ENCODE measurements around the gene MRPL17. TPM values are rescaled to one million over a fixed set of nuclear protein-coding genes. Genes with fewer than 3 reads are reported as not detected.

The MRPL17 gene
- total and polyA plus RNA-seq, 3 donors from 2014 or later = 21.0 to 49.5 (median 22.7) TPM

- DNase-seq = no peak
- Histone ChIP-seq H3K4me3 (no peak overlapping the region), H3K36me3 (ENCODE audit: low read depth, missing control alignments) (no peaks in the 10 kb centered on the region), H3K27ac (no peak overlapping the region), H3K9me3 (no peaks in the 10 kb centered on the region), H3K27me3 (no peaks in the 10 kb centered on the region), H3K4me1 (no peaks in the 10 kb centered on the region)
- WGBS, 2 donors = 97% methylated on average over 26 of the region's 26 CpGs; no CpG with 5 or more reads in 1 of the 2 donors
- TF ChIP-seq, protein P1, sequence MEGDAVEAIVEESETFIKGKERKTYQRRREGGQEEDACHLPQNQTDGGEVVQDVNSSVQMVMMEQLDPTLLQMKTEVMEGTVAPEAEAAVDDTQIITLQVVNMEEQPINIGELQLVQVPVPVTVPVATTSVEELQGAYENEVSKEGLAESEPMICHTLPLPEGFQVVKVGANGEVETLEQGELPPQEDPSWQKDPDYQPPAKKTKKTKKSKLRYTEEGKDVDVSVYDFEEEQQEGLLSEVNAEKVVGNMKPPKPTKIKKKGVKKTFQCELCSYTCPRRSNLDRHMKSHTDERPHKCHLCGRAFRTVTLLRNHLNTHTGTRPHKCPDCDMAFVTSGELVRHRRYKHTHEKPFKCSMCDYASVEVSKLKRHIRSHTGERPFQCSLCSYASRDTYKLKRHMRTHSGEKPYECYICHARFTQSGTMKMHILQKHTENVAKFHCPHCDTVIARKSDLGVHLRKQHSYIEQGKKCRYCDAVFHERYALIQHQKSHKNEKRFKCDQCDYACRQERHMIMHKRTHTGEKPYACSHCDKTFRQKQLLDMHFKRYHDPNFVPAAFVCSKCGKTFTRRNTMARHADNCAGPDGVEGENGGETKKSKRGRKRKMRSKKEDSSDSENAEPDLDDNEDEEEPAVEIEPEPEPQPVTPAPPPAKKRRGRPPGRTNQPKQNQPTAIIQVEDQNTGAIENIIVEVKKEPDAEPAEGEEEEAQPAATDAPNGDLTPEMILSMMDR (IDR thresholded peaks at IDR 0.05) = no peak
- no peak for TF ChIP-seq POLR2A (IDR thresholded peaks at IDR 0.05)
- intact Hi-C loops (cut with DNase I; ENCODE audit: low total_unique reads) = no loop called here
Measured at GRCh38 chr11:6640985-6641701, 42.0 kb downstream of the MRPL17 start.

DNA sequence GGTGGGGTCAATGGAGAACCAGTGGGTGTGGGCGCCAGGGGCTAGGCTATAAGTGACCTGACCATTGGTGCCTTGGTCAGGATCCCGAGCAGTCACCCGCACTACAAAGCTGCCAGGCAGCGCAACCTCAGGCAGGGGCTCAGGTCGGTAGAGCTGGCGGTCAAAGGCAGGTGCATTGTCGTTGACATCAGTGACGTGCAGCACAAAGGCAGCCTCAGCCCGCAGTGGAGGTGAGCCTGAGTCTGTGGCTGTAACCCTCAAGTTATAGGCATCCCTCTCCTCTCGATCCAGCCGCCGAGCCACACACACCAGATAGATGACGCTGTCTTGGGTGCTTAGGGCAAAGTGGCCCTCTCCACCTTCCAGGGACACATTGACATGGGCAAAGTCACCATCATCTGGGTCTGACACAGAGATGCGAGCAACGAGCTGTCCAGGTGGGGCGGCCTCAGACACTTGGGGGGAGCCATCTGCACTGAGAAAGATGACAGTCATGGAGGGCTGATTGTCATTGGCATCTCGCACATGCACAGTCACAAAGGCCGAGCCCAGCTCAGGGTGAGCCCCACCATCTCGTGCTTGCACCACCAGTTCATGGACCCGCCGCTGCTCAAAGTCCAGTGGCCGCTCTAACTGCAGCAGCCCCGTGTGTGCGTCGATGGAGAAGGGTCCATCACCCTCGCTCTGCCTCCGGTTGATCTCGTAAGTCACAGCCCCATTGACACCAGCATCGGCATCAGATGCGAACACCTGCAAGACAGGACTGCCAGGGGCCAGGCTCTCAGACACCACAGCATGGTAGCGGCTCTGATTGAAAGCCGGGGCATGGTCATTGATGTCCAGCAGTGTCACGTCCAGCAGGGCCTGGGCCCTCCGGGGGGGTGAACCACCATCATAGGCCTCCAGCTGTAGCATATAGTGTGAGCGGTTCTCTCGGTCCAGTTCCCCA, 42.8 kb downstream of the MRPL17 start:
- TF ChIP-seq, protein P1 (IDR thresholded peaks at IDR 0.05) = no peak
- TF ChIP-seq POLR2A (IDR thresholded peaks at IDR 0.05) = no peak
- H3K4me3 ChIP-seq = no peak overlapping the region
- no peak for DNase-seq
- no peaks in the 10 kb centered on the region for H3K27me3 ChIP-seq
- H3K27ac ChIP-seq = no peak overlapping the region
- no peaks in the 10 kb centered on the region for H3K36me3 ChIP-seq (ENCODE audit: low read depth, missing control alignments)
- peaks cover 5% of the 10 kb centered on the region for H3K4me1 ChIP-seq
- 96 to 98% methylated on average over 31 to 36 of the region's 36 CpGs for WGBS, 2 donors
- no peaks in the 10 kb centered on the region for H3K9me3 ChIP-seq
- intact Hi-C loops (cut with DNase I; ENCODE audit: low total_unique reads) = no loop called here

DNA sequence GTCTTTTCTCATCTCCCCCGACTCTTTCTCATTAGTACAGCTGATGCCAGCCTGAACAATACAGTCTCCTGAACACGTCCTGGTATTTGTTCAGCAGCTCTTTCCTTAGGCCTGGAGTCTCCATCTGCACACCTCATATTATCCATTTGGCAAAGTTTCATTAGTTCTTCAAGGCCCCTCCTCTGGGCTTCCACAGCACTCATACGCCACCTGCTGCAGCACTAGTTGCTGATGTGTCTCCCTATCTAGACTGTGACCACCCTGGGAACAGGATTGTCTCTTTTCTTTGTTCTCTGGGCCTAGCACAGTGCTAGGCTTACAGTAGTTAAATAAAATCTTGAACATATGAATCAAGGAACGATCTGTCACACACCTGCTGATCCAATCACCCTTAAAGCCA, 44.7 kb downstream of the MRPL17 start:
- TF ChIP-seq POLR2A (IDR thresholded peaks at IDR 0.05) = no peak
- TF ChIP-seq, protein P1 (IDR thresholded peaks at IDR 0.05) = no peak
- H3K4me3 ChIP-seq = no peak overlapping the region
- intact Hi-C loops (cut with DNase I; ENCODE audit: low total_unique reads) = no loop called here
- no peak overlapping the region for H3K27ac ChIP-seq
- no peaks in the 10 kb centered on the region for H3K9me3 ChIP-seq
- H3K36me3 ChIP-seq (ENCODE audit: low read depth, missing control alignments) = no peaks in the 10 kb centered on the region
- H3K27me3 ChIP-seq = no peaks in the 10 kb centered on the region
- DNase-seq = no peak
- H3K4me1 ChIP-seq = peaks cover 7% of the 10 kb centered on the region
- WGBS, 2 donors = 75 to 91% methylated on average over 4 of the region's 4 CpGs

DNA sequence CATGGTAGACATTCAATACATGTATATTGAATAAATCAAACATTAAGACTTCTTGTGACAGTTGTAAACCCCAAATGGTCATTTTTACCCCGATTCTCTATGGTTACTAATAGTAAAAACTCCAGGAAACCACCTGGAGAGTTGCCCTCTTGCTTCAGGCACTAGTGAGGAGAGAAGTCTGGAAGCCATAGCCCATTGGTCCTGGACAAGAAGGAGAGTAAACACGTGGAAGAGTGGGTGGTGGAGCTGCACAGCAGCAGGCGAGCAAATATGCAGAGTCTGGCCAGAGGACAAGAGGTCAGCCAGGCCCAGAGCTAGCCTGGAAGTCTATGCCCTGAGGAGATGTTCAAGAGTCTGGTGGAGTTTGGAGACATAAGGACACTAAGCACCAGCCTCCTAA, 45.3 kb downstream of the MRPL17 start:
- Histone ChIP-seq H3K9me3 (no peaks in the 10 kb centered on the region), H3K27ac (no peak overlapping the region), H3K4me1 (peaks cover 7% of the 10 kb centered on the region), H3K27me3 (no peaks in the 10 kb centered on the region), H3K36me3 (ENCODE audit: low read depth, missing control alignments) (no peaks in the 10 kb centered on the region), H3K4me3 (no peak overlapping the region)
- TF ChIP-seq, protein P1 (IDR thresholded peaks at IDR 0.05) = no peak
- TF ChIP-seq POLR2A (IDR thresholded peaks at IDR 0.05) = no peak
- peak; percentile 59 for DNase-seq
- intact Hi-C loops (cut with DNase I; ENCODE audit: low total_unique reads) = no loop called here
- WGBS, 2 donors = 28 to 56% methylated on average over 3 of the region's 3 CpGs

Data from testis (tissue), 3 donors.